GM19397 (cell line): ENCODE data around the gene E2F2.
A peak's percentile ranks its signal among the peaks of the same experiment; 100 is the strongest.

Source experiments
- ATAC-seq: cut with Tn5 transposase; IDR thresholded peaks from one replicate; pipeline ENCODE4 v1.9.1; 2021; ENCODE audit warnings: mild to moderate bottlenecking, moderate library complexity; ENCODE audit not compliant: unreplicated experiment

The E2F2 gene

GRCh38 chr1:23489842-23490241 is 41.2 kb downstream of the E2F2 start:
- no peak for ATAC-seq

GRCh38 chr1:23485002-23485332 is 46.1 kb downstream of the E2F2 start:
- ATAC-seq = no peak

GRCh38 chr1:23484253-23485001 is 46.6 kb downstream of the E2F2 start:
- ATAC-seq = peak; percentile 61

- peak; percentile 8 for ATAC-seq
These were observed 47.4 kb downstream of the E2F2 start, which contains the start of gene ASAP3 for GRCh38 chr1:23483321-23484252. ASAP3 (minus strand) TSS chr1:23484179; CDS start chr1:23484133, 46 bp downstream.

- no peak for ATAC-seq
These were observed 49.1 kb downstream of the E2F2 start for GRCh38 chr1:23481904-23482303.

- ATAC-seq = no peak
These were observed 49.9 kb downstream of the E2F2 start for GRCh38 chr1:23481026-23481597.

GRCh38 chr1:23480187-23481025 is 50.6 kb downstream of the E2F2 start:
- ATAC-seq = no peak

- no peak for ATAC-seq
These were observed 51.4 kb downstream of the E2F2 start for GRCh38 chr1:23479666-23479941.

- ATAC-seq = no peak
These were observed 52.0 kb downstream of the E2F2 start for GRCh38 chr1:23478896-23479665.

- no peak for ATAC-seq
These were observed 53.5 kb downstream of the E2F2 start for GRCh38 chr1:23477359-23478144.

- ATAC-seq = no peak
These were observed 55.4 kb downstream of the E2F2 start for GRCh38 chr1:23475641-23476040.

- no peak for ATAC-seq
These were observed 55.9 kb downstream of the E2F2 start for GRCh38 chr1:23475134-23475628.

- ATAC-seq = no peak
These were observed 57.8 kb downstream of the E2F2 start for GRCh38 chr1:23473037-23473800.

- no peak for ATAC-seq
These were observed 58.5 kb downstream of the E2F2 start for GRCh38 chr1:23472351-23473036.

GRCh38 chr1:23471473-23472075 is 59.5 kb downstream of the E2F2 start:
- ATAC-seq = no peak

GRCh38 chr1:23470282-23471070 is 60.6 kb downstream of the E2F2 start:
- ATAC-seq = no peak
